HG02852 (cell line): ENCODE data around the gene PEX5.
"Not testable (repeated sequence)": the region's sequence is repeated elsewhere in the genome, so short reads cannot be mapped to it uniquely, and the experiment has no call there.

Source experiments
- ATAC-seq: cut with Tn5 transposase; IDR thresholded peaks from one replicate; pipeline ENCODE4 v1.9.1; 2021; ENCODE audit warnings: mild to moderate bottlenecking, moderate library complexity; ENCODE audit not compliant: unreplicated experiment

The PEX5 gene

GRCh38 chr12:7158781-7159609, 30.5 kb upstream of the PEX5 start:
- no peak for ATAC-seq

- ATAC-seq: no peak
These were observed 29.3 kb upstream of the PEX5 start for GRCh38 chr12:7160183-7160582.

GRCh38 chr12:7161327-7161726, 28.2 kb upstream of the PEX5 start:
- ATAC-seq: no peak

GRCh38 chr12:7161811-7162210, 27.7 kb upstream of the PEX5 start:
- ATAC-seq: no peak

- no peak for ATAC-seq
These were observed 26.8 kb upstream of the PEX5 start for GRCh38 chr12:7162691-7163114.

GRCh38 chr12:7169951-7170350, 19.5 kb upstream of the PEX5 start:
- ATAC-seq: no peak

- no peak for ATAC-seq
These were observed 17.6 kb upstream of the PEX5 start for GRCh38 chr12:7171854-7172253.

GRCh38 chr12:7175493-7175892, 14.0 kb upstream of the PEX5 start:
- ATAC-seq: no peak

- ATAC-seq: no peak
These were observed 12.9 kb upstream of the PEX5 start for GRCh38 chr12:7176595-7176994.

- no peak for ATAC-seq
These were observed 11.0 kb upstream of the PEX5 start for GRCh38 chr12:7178481-7178880.

- ATAC-seq: no peak
These were observed 8.8 kb upstream of the PEX5 start for GRCh38 chr12:7180685-7181084.

- not testable (repeated sequence) for ATAC-seq
These were observed 3.4 kb upstream of the PEX5 start for GRCh38 chr12:7186058-7186457.

GRCh38 chr12:7188562-7189397, 706 bp upstream of the PEX5 start:
- peak; percentile 36 for ATAC-seq

- ATAC-seq: peak; percentile 1
These were observed 976 bp downstream of the PEX5 start for GRCh38 chr12:7190268-7191055.

- ATAC-seq: no peak
These were observed 4.2 kb downstream of the PEX5 start for GRCh38 chr12:7193674-7194073.

GRCh38 chr12:7197841-7198240, 8.4 kb downstream of the PEX5 start:
- ATAC-seq: no peak

- no peak for ATAC-seq
These were observed 13.6 kb downstream of the PEX5 start for GRCh38 chr12:7203109-7203508.

GRCh38 chr12:7205091-7205490, 15.6 kb downstream of the PEX5 start:
- ATAC-seq: no peak

GRCh38 chr12:7206691-7207090, 17.2 kb downstream of the PEX5 start:
- ATAC-seq: no peak

GRCh38 chr12:7207866-7208625, 18.6 kb downstream of the PEX5 start:
- ATAC-seq: no peak

GRCh38 chr12:7209958-7210357, 20.5 kb downstream of the PEX5 start:
- no peak for ATAC-seq
